CD4-positive, alpha-beta T cell treated with Interleukin-15 for 1 hour (primary cell): ENCODE measurements around the gene RSBN1.

Source experiments
- DNase-seq: peaks from one replicate; pipeline ENCODE4 v3.0.0-alpha.2; 2020

The RSBN1 gene

DNA sequence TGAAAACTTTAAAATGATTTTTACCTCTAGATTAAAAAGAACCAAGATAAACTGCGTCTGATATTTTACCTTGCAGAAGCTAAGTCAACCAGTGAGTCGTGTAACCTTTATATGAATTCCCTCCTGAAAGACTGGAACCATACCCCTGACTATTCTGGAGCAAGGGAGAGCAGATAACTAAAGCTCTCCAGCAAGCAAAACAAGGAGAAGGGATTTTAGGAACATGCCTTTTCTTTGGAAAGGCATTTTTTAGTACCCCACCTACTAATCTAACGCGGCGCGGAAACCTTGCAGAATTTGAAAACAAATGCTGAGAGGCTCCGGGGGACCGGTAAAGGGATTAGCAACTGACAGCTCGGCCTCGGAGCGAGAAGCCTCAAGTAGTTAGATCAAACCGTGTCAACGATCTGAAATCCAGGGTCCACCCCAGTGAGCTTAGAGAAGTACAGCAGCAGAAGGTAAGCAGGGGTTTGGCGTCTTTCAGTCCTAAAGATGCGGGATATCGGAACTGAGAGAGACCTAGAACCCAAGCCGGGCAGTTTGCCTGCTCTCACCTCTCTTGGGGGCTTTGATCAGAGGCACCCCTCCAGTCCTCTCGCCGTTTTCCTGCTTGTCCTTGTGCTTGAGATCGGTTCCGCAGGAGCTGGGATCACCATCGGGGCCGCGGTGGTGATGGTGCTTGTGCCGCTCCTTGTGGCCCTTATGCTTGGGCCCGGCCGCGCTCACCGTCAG is 954 bp downstream of the RSBN1 start:
- DNase-seq = no peak

- no peak for DNase-seq
Observed at GRCh38 chr1:113809670-113810602, 2.3 kb downstream of the RSBN1 start.

- no peak for DNase-seq
Observed at GRCh38 chr1:113808450-113809195, 3.7 kb downstream of the RSBN1 start.

- no peak for DNase-seq
Observed at GRCh38 chr1:113805639-113806038, 6.6 kb downstream of the RSBN1 start.

- DNase-seq = no peak
Observed at GRCh38 chr1:113805256-113805531, 7.1 kb downstream of the RSBN1 start.

- DNase-seq = no peak
Observed at GRCh38 chr1:113804421-113805255, 7.6 kb downstream of the RSBN1 start.

GRCh38 chr1:113802367-113803007 is 9.8 kb downstream of the RSBN1 start:
- no peak for DNase-seq

DNA sequence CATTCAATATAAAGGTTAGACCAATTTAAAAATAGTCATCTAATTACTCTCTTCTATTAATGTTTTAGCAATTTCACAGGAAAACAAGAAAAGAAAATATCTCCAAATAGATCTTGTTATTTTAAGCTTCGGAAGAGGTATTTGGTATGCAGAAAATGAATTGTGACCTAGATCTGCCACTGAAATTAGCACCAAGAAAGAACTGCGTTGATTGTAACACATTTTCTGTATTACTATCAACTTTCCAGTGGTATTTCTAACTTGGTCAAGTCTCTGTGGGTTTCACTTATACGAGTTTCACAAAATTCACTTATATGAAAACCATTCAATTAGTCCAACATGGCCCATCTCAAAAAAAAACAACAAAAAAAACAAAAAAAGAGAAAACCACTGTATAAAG is 11.8 kb downstream of the RSBN1 start:
- DNase-seq = no peak

GRCh38 chr1:113797472-113797871 is 14.8 kb downstream of the RSBN1 start:
- DNase-seq = no peak

GRCh38 chr1:113793878-113794834 is 18.1 kb downstream of the RSBN1 start:
- no peak for DNase-seq

DNA sequence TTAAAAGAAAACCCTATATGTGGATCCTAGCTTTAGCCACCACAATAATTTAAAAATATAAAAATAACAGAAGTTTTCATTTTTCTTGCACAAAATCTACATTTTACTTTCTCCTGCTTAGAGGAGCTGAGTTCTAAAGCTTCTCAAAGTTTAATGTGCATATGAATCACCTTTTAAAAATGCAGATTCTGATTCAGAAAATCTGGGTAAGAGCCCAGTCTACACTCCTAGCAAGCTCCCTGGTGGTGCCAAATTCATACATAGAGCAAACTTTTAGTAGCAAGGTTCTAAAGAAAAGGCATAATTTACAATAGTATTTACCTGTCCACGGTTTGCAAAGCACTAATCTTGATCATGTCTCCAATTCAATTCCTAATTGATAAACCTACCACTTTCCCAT is 19.3 kb downstream of the RSBN1 start:
- DNase-seq = no peak

DNA sequence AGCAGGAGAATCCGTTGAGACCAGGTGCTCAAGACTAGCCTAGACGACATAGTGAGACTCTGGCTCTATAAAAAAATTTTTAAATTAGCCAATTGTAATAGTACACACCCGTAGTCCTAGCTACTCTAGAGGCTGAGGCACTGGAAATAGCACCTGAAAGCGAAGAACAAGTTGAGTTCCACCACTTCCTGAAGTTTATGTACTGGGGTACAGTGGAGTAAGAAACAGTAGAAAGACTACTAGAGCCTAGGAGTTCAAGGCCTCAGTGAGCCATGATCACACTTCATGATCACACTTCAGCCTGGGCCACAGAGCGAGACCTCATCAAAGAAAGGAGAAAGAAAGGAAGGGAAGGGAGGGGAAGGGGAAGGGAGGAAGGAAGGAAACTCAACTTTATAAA is 19.8 kb downstream of the RSBN1 start:
- no peak for DNase-seq

- no peak for DNase-seq
Observed at GRCh38 chr1:113788802-113789201, 23.5 kb downstream of the RSBN1 start.

DNA sequence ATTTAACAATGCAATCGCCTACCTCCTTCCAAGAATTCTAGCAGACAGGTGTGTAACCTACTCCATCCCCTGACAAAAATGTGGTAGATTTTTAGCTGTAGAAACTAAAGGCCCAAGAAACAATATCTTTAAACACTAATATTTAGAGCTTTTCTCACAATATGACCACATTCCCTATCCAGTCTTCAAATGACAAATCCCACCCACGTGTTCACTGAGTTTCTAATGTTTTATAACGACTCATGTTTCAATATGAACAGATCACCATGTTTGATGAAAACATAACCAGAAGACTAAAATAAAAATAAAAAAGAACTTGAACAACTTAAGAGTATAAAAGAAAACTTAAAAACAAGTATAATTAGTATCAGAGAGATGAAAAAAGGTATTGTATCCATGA is 24.6 kb downstream of the RSBN1 start:
- DNase-seq = no peak

GRCh38 chr1:113786069-113786468 is 26.2 kb downstream of the RSBN1 start:
- DNase-seq = no peak

DNA sequence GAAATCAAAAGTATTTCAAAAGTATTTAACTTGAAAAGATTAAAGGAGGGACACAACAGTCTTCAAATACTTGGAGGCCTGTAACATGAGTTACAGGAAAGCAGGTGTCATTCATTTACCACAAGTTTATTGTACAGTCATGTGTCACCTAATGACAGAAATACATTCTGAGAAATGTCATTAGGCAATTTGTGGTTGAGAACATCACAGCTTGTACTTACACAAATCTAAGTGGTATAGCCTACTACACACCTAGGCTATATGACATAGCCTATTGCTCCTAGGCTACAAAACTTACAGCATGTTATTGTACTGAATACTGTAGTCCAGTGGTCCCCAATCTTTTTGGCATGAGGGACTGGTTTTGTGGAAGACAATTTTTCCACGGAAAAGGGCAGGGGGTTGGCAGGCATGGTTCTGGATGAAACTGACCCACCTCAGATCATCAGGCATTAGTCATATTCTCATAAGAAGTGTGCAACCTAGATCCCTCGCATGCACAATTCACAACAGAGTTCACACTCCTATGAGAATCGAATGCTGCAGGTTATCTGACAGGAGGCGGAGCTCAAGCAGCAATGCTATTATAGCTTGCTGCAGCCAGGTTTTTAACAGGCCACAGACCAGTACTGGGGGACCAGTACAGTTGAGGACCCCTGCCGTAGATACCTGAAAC is 28.0 kb downstream of the RSBN1 start:
- no peak for DNase-seq

GRCh38 chr1:113783254-113784103 is 28.8 kb downstream of the RSBN1 start:
- peak; percentile 57 for DNase-seq

- no peak for DNase-seq
Observed at GRCh38 chr1:113782406-113782805, 29.9 kb downstream of the RSBN1 start.

GRCh38 chr1:113780374-113781146 is 31.7 kb downstream of the RSBN1 start:
- no peak for DNase-seq
